ENCODE measurements around the gene RHCG.

Gene RHCG

GRCh38 chr15:89445518-89445917, 50.9 kb downstream of the RHCG start:
- DNase-seq (ENCODE audit: low read depth) = no peak
- TF ChIP-seq, protein P1, sequence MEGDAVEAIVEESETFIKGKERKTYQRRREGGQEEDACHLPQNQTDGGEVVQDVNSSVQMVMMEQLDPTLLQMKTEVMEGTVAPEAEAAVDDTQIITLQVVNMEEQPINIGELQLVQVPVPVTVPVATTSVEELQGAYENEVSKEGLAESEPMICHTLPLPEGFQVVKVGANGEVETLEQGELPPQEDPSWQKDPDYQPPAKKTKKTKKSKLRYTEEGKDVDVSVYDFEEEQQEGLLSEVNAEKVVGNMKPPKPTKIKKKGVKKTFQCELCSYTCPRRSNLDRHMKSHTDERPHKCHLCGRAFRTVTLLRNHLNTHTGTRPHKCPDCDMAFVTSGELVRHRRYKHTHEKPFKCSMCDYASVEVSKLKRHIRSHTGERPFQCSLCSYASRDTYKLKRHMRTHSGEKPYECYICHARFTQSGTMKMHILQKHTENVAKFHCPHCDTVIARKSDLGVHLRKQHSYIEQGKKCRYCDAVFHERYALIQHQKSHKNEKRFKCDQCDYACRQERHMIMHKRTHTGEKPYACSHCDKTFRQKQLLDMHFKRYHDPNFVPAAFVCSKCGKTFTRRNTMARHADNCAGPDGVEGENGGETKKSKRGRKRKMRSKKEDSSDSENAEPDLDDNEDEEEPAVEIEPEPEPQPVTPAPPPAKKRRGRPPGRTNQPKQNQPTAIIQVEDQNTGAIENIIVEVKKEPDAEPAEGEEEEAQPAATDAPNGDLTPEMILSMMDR (conservative IDR thresholded peaks at IDR 0.05; ENCODE audit: low read depth, low read length) = no peak
- no peak overlapping the region for H3K4me3 ChIP-seq (ENCODE audit: low read length)

- TF ChIP-seq, protein P1 (conservative IDR thresholded peaks at IDR 0.05; ENCODE audit: low read depth, low read length) = no peak
- DNase-seq (ENCODE audit: low read depth) = no peak
- H3K4me3 ChIP-seq (ENCODE audit: low read length) = no peak overlapping the region
Measured at GRCh38 chr15:89444241-89445225, 51.9 kb downstream of the RHCG start.

- no peak overlapping the region for H3K4me3 ChIP-seq (ENCODE audit: low read length)
- no peak for DNase-seq (ENCODE audit: low read depth)
- TF ChIP-seq, protein P1 (conservative IDR thresholded peaks at IDR 0.05; ENCODE audit: low read depth, low read length) = no peak
Measured at GRCh38 chr15:89443581-89443980, 52.8 kb downstream of the RHCG start.

DNA sequence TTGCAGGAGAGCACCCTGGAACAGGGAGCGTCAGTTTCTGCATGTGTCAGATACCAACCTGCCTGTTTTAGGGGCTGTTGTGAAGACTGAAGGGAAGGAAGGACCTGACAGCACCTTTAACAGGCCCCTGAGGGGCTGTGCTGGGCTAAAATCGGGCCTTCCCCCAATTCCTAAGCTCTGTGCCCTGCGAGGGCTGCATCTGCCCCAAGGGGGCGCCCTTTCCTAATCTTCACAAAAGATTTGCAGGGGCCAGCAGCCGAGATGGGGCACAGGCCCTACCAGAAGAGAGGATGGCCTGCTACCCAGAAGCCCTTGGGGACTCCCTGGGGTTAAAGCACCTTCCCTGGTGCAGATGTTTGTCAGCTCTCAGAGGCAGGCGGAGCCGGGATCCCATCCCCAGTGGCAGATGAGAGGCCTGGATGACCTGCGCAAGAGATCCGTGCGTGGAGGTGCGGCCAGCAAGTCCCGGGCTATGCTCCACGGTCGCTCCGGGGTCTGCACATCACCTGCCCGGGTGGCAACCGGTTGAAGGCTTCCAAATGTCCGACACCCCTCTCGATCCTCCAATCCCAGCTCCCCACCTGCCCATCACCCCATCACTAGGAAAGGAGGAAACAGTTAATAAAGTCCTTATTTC, 53.6 kb downstream of the RHCG start:
- no peak overlapping the region for H3K4me3 ChIP-seq (ENCODE audit: low read length)
- DNase-seq (ENCODE audit: low read depth) = no peak
- TF ChIP-seq, protein P1 (conservative IDR thresholded peaks at IDR 0.05; ENCODE audit: low read depth, low read length) = peak; percentile 73

DNA sequence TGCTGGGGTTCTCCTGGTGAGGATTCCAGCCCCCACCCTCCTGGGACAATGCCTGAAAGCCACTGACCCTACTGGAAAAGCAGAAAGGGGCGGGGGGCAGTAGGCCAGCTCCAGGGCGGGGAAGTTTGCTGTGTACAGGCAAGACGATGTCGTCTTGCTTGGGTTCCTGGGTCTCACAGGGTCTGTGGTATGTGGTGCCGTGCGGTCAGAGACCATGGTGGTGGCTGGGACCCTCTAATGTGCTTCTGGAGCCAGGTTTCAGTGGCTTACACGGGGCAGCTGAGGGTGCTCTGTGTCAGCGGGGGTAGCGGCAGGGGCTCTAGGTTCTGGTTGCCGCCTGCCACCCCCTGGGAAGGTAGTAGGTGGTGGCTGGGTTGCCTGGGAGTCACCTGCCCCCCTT, 54.2 kb downstream of the RHCG start:
- TF ChIP-seq, protein P1 (conservative IDR thresholded peaks at IDR 0.05; ENCODE audit: low read depth, low read length) = no peak
- DNase-seq (ENCODE audit: low read depth) = no peak
- H3K4me3 ChIP-seq (ENCODE audit: low read length) = no peak overlapping the region

GRCh38 chr15:89441295-89441812, 55.0 kb downstream of the RHCG start:
- DNase-seq (ENCODE audit: low read depth) = no peak
- TF ChIP-seq, protein P1 (conservative IDR thresholded peaks at IDR 0.05; ENCODE audit: low read depth, low read length) = no peak
- no peak overlapping the region for H3K4me3 ChIP-seq (ENCODE audit: low read length)
